Body of pancreas (tissue), 4 donors: ENCODE measurements around the gene KRTAP10-9. TPM values are rescaled to one million over a fixed set of nuclear protein-coding genes. Genes with fewer than 3 reads are reported as not detected.
"Not testable (repeated sequence)": the region's sequence is repeated elsewhere in the genome, so short reads cannot be mapped to it uniquely, and the experiment has no call there.

Source experiments
- ATAC-seq: fragments of 150-250 bp; one replicate; pipeline ENCODE4 v1.9.1; 2016
- DNase-seq, 4 donors: peaks; one replicate each; pipeline ENCODE4 v3.0.0-alpha.2; 2019
- H3K27ac ChIP-seq, 4 donors: fragments of 200-600 bp; sonication (generic); 1 replicate in 3 of 4; 2 replicates in 1 of 4; pipeline versions ENCODE4 v1.5.1 to v1.6.1; 2016 to 2019; ENCODE audit warnings: mild to moderate bottlenecking in 1 of 4, mixed read lengths in 1 of 4, moderate library complexity in 1 of 4
- H3K27me3 ChIP-seq, 2 donors: fragments of 200-600 bp; sonication (generic); one replicate each; pipeline ENCODE4 v1.6.0; 2016; ENCODE audit warnings: mild to moderate bottlenecking in 1 of 2
- H3K36me3 ChIP-seq, 2 donors: fragments of 200-600 bp; sonication (generic); replicated peaks in 1 of 2; 2 replicates each; pipeline ENCODE4 v1.5.1; 2016; ENCODE audit warnings: low read depth in 2 of 2; ENCODE audit not compliant: insufficient read depth in 1 of 2
- H3K4me1 ChIP-seq: fragments of 200-600 bp; sonication (generic); one replicate; pipeline ENCODE4 v1.6.0; 2016
- H3K4me3 ChIP-seq, 2 donors: fragments of 200-600 bp; sonication (generic); 1 replicate in 1 of 2; 2 replicates in 1 of 2; pipeline ENCODE4 v1.5.1; 2016 to 2019
- H3K9me3 ChIP-seq, 3 donors: fragments of 200-600 bp; sonication (generic); 1 replicate in 2 of 3; 2 replicates in 1 of 3; pipeline ENCODE4 v1.5.1; 2016
- CTCF ChIP-seq, 7 experiments: fragments of 450-650 bp in 4 of 7; fragments of 200-600 bp in 3 of 7; sonication (generic) in 3 of 7; IDR thresholded peaks; one replicate each; pipeline ENCODE4 v1.5.1; 2016 to 2019; ENCODE audit warnings: antibody characterized with exemption in 7 of 7
- POLR2A ChIP-seq, 3 donors: fragments of 450-650 bp; IDR thresholded peaks; one replicate each; pipeline ENCODE4 v1.6.1; 2016; ENCODE audit warnings: antibody characterized with exemption in 3 of 3, mild to moderate bottlenecking in 2 of 3
- WGBS, 2 donors: methylation state at CpG; one replicate each; pipeline ENCODE4 v1.1.5; 2017; 5-methylcytosine and 5-hydroxymethylcytosine counted together
- intact Hi-C: fragments of 100-400 bp; cut with DNase I; formaldehyde crosslinking; loops from one replicate; pipeline ENCODE4 v1.15.1; 2023
- total RNA-seq, 2 donors: library from RNA; depleted of rRNA; stranded (reverse); fragments of >200 nt; gene quantifications; one replicate each; pipeline ENCODE4 v1.1.0, GENCODE V29; 2016

KRTAP10-9 gene, protein sequence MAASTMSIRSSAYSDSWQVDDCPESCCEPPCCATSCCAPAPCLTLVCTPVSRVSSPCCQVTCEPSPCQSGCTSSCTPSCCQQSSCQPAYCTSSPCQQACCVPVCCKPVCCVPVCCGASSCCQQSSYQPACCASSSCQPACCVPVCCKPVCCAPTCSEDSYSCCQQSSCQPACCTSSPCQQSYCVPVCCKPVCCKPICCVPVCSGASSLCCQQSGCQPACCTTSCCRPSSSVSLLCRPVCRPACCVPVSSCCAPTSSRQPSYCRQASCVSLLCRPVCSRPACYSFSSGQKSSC
- total RNA-seq: not detected

- no peak for TF ChIP-seq POLR2A (IDR thresholded peaks at IDR 0.05)
- TF ChIP-seq CTCF (IDR thresholded peaks at IDR 0.05): no peak
- intact Hi-C loops: no loop called here
- Histone ChIP-seq H3K27me3 (no peaks in the 10 kb centered on the region), H3K27ac (no peak within 1 kb of the TSS), H3K4me1 (no peaks in the 10 kb centered on the region), H3K9me3 (peaks cover 0 to 14% (median 0%) of the 10 kb centered on the region in 3 donors), H3K36me3 (no peaks in the 10 kb centered on the region), H3K4me3 (no peak within 1 kb of the TSS)
- WGBS, 2 donors: 49 to 65% methylated on average over 4 to 6 of the region's 7 CpGs
- DNase-seq (no peak), ATAC-seq (no peak)
Observed at GRCh38 chr21:44626673-44627143, at the start of gene KRTAP10-9. Gene KRTAP10-9, plus strand, starts transcription at chr21:44627093. Its CDS starts 79 bp downstream, at chr21:44627172.

DNA sequence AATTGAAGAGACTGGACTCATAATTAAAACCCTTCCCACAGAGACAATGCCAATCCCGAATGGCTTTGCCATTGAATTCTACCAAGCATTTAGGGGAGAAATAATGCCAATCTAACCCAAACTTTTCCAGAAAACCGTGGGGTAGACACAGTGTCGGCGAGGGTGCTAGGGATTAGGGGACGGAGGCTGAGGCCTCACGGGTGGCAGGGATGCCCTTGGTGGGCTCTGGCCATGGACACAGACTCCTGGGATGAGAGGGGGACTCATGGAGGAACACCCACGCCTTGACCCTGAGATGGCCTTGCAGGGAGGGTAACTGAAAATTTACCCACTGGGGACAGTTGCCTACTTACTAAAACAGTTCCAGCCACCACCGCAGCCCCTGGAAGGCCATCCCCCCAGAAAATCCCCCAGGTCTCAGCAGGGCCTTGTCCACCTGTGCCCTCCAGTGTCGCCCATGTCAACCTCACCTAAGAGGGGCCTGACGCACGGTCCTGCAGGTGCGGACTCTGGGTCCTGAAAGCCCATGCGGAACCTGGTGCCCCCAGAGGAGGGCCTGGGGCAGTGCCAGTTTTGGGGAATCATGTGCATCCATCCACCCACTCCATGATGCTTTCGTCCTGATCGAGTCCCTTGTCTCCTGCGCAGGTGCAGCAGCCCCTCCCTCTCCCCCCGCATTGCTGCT, 48.4 kb upstream of the KRTAP10-9 start:
- intact Hi-C loops: no loop called here
- Histone ChIP-seq H3K27ac (no peak overlapping the region), H3K27me3 (peaks cover 0 to 4% of the 10 kb centered on the region in 2 donors), H3K4me1 (no peaks in the 10 kb centered on the region), H3K36me3 (no peaks in the 10 kb centered on the region), H3K4me3 (no peak overlapping the region), H3K9me3 (peaks cover 0 to 3% (median 0%) of the 10 kb centered on the region in 3 donors)
- ATAC-seq (no peak), DNase-seq (no peak)
- 78 to 85% methylated on average over 4 to 16 of the region's 17 CpGs for WGBS, 2 donors
- TF ChIP-seq POLR2A (IDR thresholded peaks at IDR 0.05) (no peak), CTCF (IDR thresholded peaks at IDR 0.05) (no peak)

DNA sequence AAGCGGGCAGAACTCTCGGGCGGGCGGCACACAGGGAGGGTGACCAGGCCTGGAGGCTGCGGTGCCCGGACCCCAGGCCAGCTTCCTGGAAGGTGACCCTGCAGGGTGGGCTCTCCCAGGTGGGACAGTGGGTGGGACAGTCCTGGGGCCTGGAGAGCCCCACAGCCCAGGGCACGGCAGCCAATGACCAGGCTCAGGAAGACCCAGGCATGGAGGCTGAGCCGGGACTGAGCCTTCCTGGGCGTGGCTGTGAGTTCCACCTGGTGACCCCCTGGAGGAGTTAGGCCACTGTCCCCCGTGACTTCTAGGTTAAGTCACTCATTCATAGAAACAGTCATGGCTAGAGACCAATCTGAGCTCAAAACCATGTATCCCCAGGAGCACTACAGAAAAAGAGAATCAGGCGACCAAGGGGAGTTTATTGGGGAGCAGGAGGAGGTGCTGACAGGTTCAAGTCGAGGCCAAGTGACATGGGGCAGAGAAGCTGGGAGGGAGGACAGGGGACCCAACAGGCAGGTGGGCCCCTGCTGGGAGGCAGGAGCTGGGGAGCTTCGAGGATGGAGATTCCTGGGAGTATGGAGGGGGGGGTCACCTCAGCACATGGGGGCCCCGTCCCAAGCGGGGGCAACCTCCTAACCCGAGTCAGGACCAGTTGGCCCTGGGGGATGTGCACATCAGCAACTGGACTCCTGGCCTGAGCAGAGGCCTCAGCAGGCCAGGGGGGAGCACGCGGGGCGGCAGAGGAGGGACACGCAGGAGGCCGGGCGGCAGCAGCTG, 47.6 kb upstream of the KRTAP10-9 start:
- Histone ChIP-seq H3K4me1 (no peaks in the 10 kb centered on the region), H3K27ac (no peak overlapping the region), H3K27me3 (peaks cover 0 to 3% of the 10 kb centered on the region in 2 donors), H3K9me3 (peaks cover 0 to 3% (median 0%) of the 10 kb centered on the region in 3 donors), H3K4me3 (no peak overlapping the region), H3K36me3 (no peaks in the 10 kb centered on the region)
- intact Hi-C loops: no loop called here
- WGBS, 2 donors: 74 to 79% methylated on average over 9 to 19 of the region's 22 CpGs
- TF ChIP-seq POLR2A (IDR thresholded peaks at IDR 0.05) (no peak), CTCF (IDR thresholded peaks at IDR 0.05) (no peak)
- DNase-seq (no peak), ATAC-seq (no peak)

- 32 to 46% methylated on average over 4 to 7 of the region's 7 CpGs for WGBS, 2 donors
- Histone ChIP-seq H3K27ac (no peak overlapping the region), H3K27me3 (no peaks in the 10 kb centered on the region), H3K4me1 (no peaks in the 10 kb centered on the region), H3K4me3 (no peak overlapping the region), H3K9me3 (peaks cover 0 to 3% (median 0%) of the 10 kb centered on the region in 3 donors), H3K36me3 (no peaks in the 10 kb centered on the region)
- intact Hi-C loops: no loop called here
- ATAC-seq (no peak), DNase-seq (no peak)
- TF ChIP-seq CTCF (IDR thresholded peaks at IDR 0.05): no peak
Observed at GRCh38 chr21:44579833-44580144, 47.1 kb upstream of the KRTAP10-9 start.

- H3K4me3 ChIP-seq, intact Hi-C loops, H3K36me3 ChIP-seq, ATAC-seq, H3K27ac ChIP-seq, H3K27me3 ChIP-seq, H3K4me1 ChIP-seq, DNase-seq, H3K9me3 ChIP-seq: not testable (repeated sequence)
- WGBS, 2 donors: 20 to 40% methylated on average over 11 to 18 of the region's 19 CpGs
Observed at GRCh38 chr21:44580231-44580821, 46.6 kb upstream of the KRTAP10-9 start, which contains the start of gene KRTAP10-5. Gene KRTAP10-5, minus strand, starts transcription at chr21:44580604. Its CDS starts 26 bp downstream, at chr21:44580578.
